ENCODE results near the gene HEXD. TPM values are rescaled to one million over a fixed set of nuclear protein-coding genes. Genes with fewer than 3 reads are reported as not detected.
"Not testable (repeated sequence)": the region's sequence is repeated elsewhere in the genome, so short reads cannot be mapped to it uniquely, and the experiment has no call there.

HEXD gene
- total and polyA plus RNA-seq, 2 donors (not counting 1 experiment from before 2014, with no cell fraction given), result 6.4 to 16.7 TPM

DNA sequence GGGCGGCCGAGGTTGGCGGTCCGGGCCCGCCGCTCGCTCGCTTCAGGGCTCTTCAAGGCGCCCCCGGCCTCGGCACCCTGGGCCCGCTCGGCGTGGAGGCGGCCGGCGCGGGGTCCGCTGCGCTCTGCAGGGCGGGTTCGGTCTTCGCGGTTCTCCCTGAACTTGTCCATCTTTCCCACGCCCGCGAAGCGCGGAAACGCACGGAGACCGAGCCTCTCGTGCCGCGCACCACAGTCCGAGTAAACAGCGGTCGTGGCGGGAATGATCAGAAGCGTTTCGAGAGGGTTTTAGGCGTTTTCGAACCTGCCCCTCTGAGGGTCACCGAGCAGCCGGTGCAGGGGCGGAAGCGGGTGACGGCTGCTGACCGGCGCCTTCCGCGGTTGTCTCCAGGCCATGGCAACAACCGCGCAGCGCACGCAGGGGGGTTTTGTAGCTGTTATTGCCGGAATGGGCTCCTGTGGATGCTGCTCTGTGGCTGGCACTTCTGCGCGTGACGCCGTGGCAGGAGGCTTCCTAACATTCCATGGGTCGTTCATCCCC, 40.8 kb downstream of the HEXD start:
- Histone ChIP-seq H3K4me3 (replicated peaks in 1 of 4; ENCODE audit: control extremely low read depth in 1 of 4, insufficient read depth in 1 of 4, low read depth in 3 of 4, low read length in 4 of 4) (peak overlapping the region; percentile 77 to 82 (median 80)), H3K9me3 (ENCODE audit: control insufficient read depth, insufficient read depth, low read depth, low read length) (no peaks in the 10 kb centered on the region), H3K9ac (ENCODE audit: insufficient read depth, low read length) (peak overlapping the region; percentile 85), H3K4me1 (ENCODE audit: control insufficient read depth, extremely low read depth, insufficient read depth, low read length) (peaks cover 7% of the 10 kb centered on the region), H3K79me2 (ENCODE audit: control insufficient read depth, insufficient read depth, low read length) (no peaks in the 10 kb centered on the region), H3K27ac (ENCODE audit: insufficient read depth, low read length) (peak overlapping the region; percentile 92), H2AFZ (ENCODE audit: low read length) (peak overlapping the region; percentile 64), H3K36me3 (ENCODE audit: control insufficient read depth, insufficient read depth, low read length) (no peaks in the 10 kb centered on the region), H3K4me2 (ENCODE audit: extremely low read depth, insufficient read depth, low read length) (peak overlapping the region; percentile 73), H4K20me1 (ENCODE audit: control insufficient read depth, extremely low read depth, insufficient read depth, low read length) (no peaks in the 10 kb centered on the region), H3K27me3 (ENCODE audit: control insufficient read depth, insufficient read depth, low read length) (no peaks in the 10 kb centered on the region)
- peak in 1 of 2 donors; percentile 34 for DNase-seq (ENCODE audit: low read depth in 2 of 2)
- TF ChIP-seq CTCF (conservative IDR thresholded peaks at IDR 0.05 in 1 of 2, IDR thresholded peaks at IDR 0.05 in 1 of 2; ENCODE audit: low read depth in 1 of 2, low read length in 2 of 2), result no peak
- TF ChIP-seq EZH2 (IDR thresholded peaks at IDR 0.05; ENCODE audit: low read length, missing control alignments), result no peak

DNA sequence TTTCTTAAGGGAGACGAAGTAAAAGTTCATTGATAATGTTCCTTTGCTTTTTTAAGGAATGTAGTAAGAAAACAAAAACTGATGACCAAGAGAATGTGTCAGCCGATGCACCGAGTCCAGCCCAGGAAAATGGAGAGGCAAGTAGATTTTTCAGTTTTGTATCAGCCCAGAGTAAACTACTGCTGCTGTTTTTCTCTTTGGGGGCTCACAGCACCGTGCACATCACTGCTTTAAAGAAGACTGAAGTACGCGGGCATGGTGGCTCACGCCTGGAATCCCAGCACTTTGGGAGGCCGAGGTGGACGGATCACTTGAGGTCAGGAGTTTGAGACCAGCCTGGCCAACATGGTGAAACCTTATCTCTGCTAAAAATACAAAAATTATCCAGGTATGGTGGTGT, 41.8 kb downstream of the HEXD start:
- H3K4me3 ChIP-seq (replicated peaks in 1 of 4; ENCODE audit: control extremely low read depth in 1 of 4, insufficient read depth in 1 of 4, low read depth in 3 of 4, low read length in 4 of 4); H3K4me2 ChIP-seq (ENCODE audit: extremely low read depth, insufficient read depth, low read length); H3K9me3 ChIP-seq (ENCODE audit: control insufficient read depth, insufficient read depth, low read depth, low read length); DNase-seq (ENCODE audit: low read depth in 2 of 2); H3K36me3 ChIP-seq (ENCODE audit: control insufficient read depth, insufficient read depth, low read length); H3K27me3 ChIP-seq (ENCODE audit: control insufficient read depth, insufficient read depth, low read length); H2AFZ ChIP-seq (ENCODE audit: low read length); H3K79me2 ChIP-seq (ENCODE audit: control insufficient read depth, insufficient read depth, low read length); H3K4me1 ChIP-seq (ENCODE audit: control insufficient read depth, extremely low read depth, insufficient read depth, low read length); H3K27ac ChIP-seq (ENCODE audit: insufficient read depth, low read length); H4K20me1 ChIP-seq (ENCODE audit: control insufficient read depth, extremely low read depth, insufficient read depth, low read length); H3K9ac ChIP-seq (ENCODE audit: insufficient read depth, low read length): not testable (repeated sequence)

DNA sequence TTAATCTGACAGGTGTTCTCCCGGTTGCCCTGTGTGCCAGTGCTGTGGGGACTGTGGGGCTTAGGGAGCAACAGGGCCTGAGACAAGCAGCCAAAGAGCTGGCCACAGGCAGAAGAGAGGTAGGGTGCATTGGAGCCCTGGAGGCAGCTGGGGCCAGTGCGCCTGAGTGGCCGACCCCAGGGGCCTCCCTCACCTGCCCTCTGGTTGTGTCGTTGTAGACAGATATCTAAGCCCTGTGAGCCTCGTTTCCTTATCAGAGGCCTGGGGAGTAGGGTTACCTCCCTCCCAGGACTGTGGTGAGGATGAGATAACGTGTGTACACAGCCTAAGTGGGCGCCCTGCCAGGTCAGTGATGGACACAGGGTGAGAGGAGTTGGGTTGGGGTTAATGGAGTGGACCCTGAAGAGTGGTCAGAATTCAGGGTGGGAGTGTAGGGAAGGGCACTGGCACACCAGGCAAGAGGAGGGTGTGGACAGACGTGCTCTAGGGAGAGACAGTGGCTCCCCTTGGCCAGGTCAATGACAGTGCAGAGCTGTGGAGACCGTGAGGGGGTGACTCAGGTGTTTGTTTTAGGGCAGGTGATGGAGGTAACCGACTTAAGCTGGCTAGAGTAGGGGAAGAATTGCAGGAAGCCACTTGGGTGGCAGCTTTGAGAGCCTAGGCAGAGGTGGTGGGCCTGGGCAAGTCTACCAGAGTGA, 43.8 kb downstream of the HEXD start:
- no peaks in the 10 kb centered on the region for H3K9me3 ChIP-seq (ENCODE audit: control insufficient read depth, insufficient read depth, low read depth, low read length)
- H3K36me3 ChIP-seq (ENCODE audit: control insufficient read depth, insufficient read depth, low read length), result peaks cover 2% of the 10 kb centered on the region
- H2AFZ ChIP-seq (ENCODE audit: low read length), result no peak overlapping the region
- no peak overlapping the region for H3K9ac ChIP-seq (ENCODE audit: insufficient read depth, low read length)
- H3K4me2 ChIP-seq (ENCODE audit: extremely low read depth, insufficient read depth, low read length), result no peak overlapping the region
- TF ChIP-seq CTCF (conservative IDR thresholded peaks at IDR 0.05 in 1 of 2, IDR thresholded peaks at IDR 0.05 in 1 of 2; ENCODE audit: low read depth in 1 of 2, low read length in 2 of 2), result no peak
- TF ChIP-seq EZH2 (IDR thresholded peaks at IDR 0.05; ENCODE audit: low read length, missing control alignments), result no peak
- H3K27ac ChIP-seq (ENCODE audit: insufficient read depth, low read length), result no peak overlapping the region
- H4K20me1 ChIP-seq (ENCODE audit: control insufficient read depth, extremely low read depth, insufficient read depth, low read length), result no peaks in the 10 kb centered on the region
- DNase-seq (ENCODE audit: low read depth in 2 of 2), result no peak
- H3K4me3 ChIP-seq (replicated peaks in 1 of 4; ENCODE audit: control extremely low read depth in 1 of 4, insufficient read depth in 1 of 4, low read depth in 3 of 4, low read length in 4 of 4), result no peak overlapping the region
- H3K79me2 ChIP-seq (ENCODE audit: control insufficient read depth, insufficient read depth, low read length), result no peaks in the 10 kb centered on the region
- no peaks in the 10 kb centered on the region for H3K27me3 ChIP-seq (ENCODE audit: control insufficient read depth, insufficient read depth, low read length)
- H3K4me1 ChIP-seq (ENCODE audit: control insufficient read depth, extremely low read depth, insufficient read depth, low read length), result peaks cover 7% of the 10 kb centered on the region

Measured in fibroblast of lung (primary cell).